Trophoblast cell (in vitro differentiated cells and primary cell): Measurements from ENCODE around the gene DDX41.

Source experiments
- DNase-seq, 2 donors: peaks; one replicate each; pipeline ENCODE4 v3.0.0-alpha.2; 2016
- H2AFZ ChIP-seq: 2 replicates; pipeline ENCODE4 v1.6.1; 2013; ENCODE audit warnings: low read length, moderate library complexity, mild to moderate bottlenecking; ENCODE audit not compliant: insufficient read depth, poor library complexity
- H2AK5ac ChIP-seq: 2 replicates; pipeline ENCODE4 v1.6.1; 2013; ENCODE audit warnings: mild to moderate bottlenecking, low read length
- H2BK120ac ChIP-seq: 2 replicates; pipeline ENCODE4 v1.6.1; 2013; ENCODE audit warnings: low read length, mild to moderate bottlenecking, moderate library complexity; ENCODE audit not compliant: insufficient read depth, poor library complexity
- H2BK12ac ChIP-seq: 2 replicates; pipeline ENCODE4 v1.6.1; 2013; ENCODE audit warnings: mild to moderate bottlenecking, low read length, moderate library complexity
- H2BK5ac ChIP-seq: 2 replicates; pipeline ENCODE4 v1.6.1; 2013; ENCODE audit warnings: low read length, low read depth, moderate library complexity, mild to moderate bottlenecking; ENCODE audit not compliant: poor library complexity
- H3K14ac ChIP-seq: 2 replicates; pipeline ENCODE4 v1.6.1; 2013; ENCODE audit warnings: mild to moderate bottlenecking, low read length
- H3K18ac ChIP-seq: 2 replicates; pipeline ENCODE4 v1.6.1; 2013; ENCODE audit warnings: mild to moderate bottlenecking, low read length
- H3K23ac ChIP-seq: 2 replicates; pipeline ENCODE4 v1.6.1; 2013; ENCODE audit warnings: low read length
- H3K27ac ChIP-seq: 2 replicates; pipeline ENCODE4 v1.5.1; 2013; ENCODE audit warnings: low read depth, mild to moderate bottlenecking, inconsistent platforms, low read length, moderate library complexity
- H3K27me3 ChIP-seq: 2 replicates; pipeline ENCODE4 v1.6.1; 2013; ENCODE audit warnings: inconsistent platforms, mild to moderate bottlenecking, low read length, moderate library complexity; ENCODE audit not compliant: insufficient read depth
- H3K36me3 ChIP-seq, 2 experiments: 1 replicate in 1 of 2; 2 replicates in 1 of 2; pipeline ENCODE4 v1.6.1; 2013; ENCODE audit warnings: low read length in 2 of 2, mild to moderate bottlenecking in 2 of 2, moderate library complexity in 1 of 2; ENCODE audit not compliant: insufficient read depth in 2 of 2, control insufficient read depth in 1 of 2
- H3K4ac ChIP-seq: 2 replicates; pipeline ENCODE4 v1.6.1; 2013; ENCODE audit warnings: low read depth, mild to moderate bottlenecking, low read length, moderate library complexity
- H3K4me1 ChIP-seq, 2 experiments: 1 replicate in 1 of 2; 2 replicates in 1 of 2; pipeline ENCODE4 v1.6.1; 2013; ENCODE audit warnings: low read length in 2 of 2, mild to moderate bottlenecking in 2 of 2, moderate library complexity in 1 of 2; ENCODE audit not compliant: insufficient read depth in 2 of 2, control insufficient read depth in 1 of 2
- H3K4me2 ChIP-seq: 2 replicates; pipeline ENCODE4 v1.6.1; 2013; ENCODE audit warnings: inconsistent platforms, mild to moderate bottlenecking, low read length, moderate library complexity
- H3K4me3 ChIP-seq: 2 replicates; pipeline ENCODE4 v1.5.1; 2013; ENCODE audit warnings: mild to moderate bottlenecking, low read depth, low read length, inconsistent platforms
- H3K79me1 ChIP-seq: one replicate; pipeline ENCODE4 v1.6.1; 2013; ENCODE audit warnings: low read length
- H3K79me2 ChIP-seq: 2 replicates; pipeline ENCODE4 v1.6.1; 2013; ENCODE audit warnings: low read length, mild to moderate bottlenecking; ENCODE audit not compliant: control insufficient read depth, insufficient read depth, poor library complexity
- H3K9ac ChIP-seq: 2 replicates; pipeline ENCODE4 v1.6.1; 2013; ENCODE audit warnings: mild to moderate bottlenecking, low read length
- H3K9me3 ChIP-seq: 2 replicates; pipeline ENCODE4 v1.6.1; 2013; ENCODE audit warnings: low read depth, mild to moderate bottlenecking, control low read depth, inconsistent platforms, low read length; ENCODE audit not compliant: insufficient read depth
- H4K12ac ChIP-seq: 2 replicates; pipeline ENCODE4 v1.6.1; 2013; ENCODE audit warnings: low read depth, mild to moderate bottlenecking, low read length, moderate library complexity
- H4K8ac ChIP-seq: 2 replicates; pipeline ENCODE4 v1.6.1; 2013; ENCODE audit warnings: low read depth, mild to moderate bottlenecking, low read length, moderate library complexity
- H4K91ac ChIP-seq: one replicate; pipeline ENCODE4 v1.6.1; 2013; ENCODE audit warnings: low read depth, mild to moderate bottlenecking, low read length, moderate library complexity
- WGBS: extraction: QIAGEN DNeasy Blood & Tissue Kit; methylation state at CpG from one replicate; pipeline ENCODE4 v1.1.7; 2013; ENCODE audit warnings: missing lambda C conversion rate; ENCODE audit not compliant: insufficient read length, insufficient coverage; ENCODE audit errors: extremely low coverage; 5-methylcytosine and 5-hydroxymethylcytosine counted together

The DDX41 gene

DNA sequence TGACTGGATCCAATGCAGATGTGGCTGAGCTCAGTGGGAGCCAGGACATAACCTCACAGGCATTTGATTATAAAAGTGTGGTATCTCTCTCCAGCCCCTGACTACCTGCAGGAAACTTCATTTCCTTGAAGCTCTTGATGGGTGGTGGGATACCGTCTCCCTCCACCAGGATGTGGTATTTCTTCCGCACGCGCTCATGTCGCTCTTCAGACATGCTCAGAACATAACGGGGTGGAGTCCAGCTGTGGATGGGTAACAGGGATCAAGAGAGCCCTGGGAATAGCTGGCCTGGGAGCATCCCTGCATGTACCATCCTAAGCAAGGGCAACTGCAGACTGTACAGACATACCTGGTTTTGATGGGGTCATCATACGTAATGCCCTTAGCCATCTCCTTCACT is 1.2 kb downstream of the DDX41 start:
- Histone ChIP-seq H3K36me3 (peaks cover 63 to 68% of the 10 kb centered on the region in 2 experiments), H2AK5ac (no peak overlapping the region), H3K23ac (no peak overlapping the region), H3K9me3 (no peaks in the 10 kb centered on the region), H3K27ac (no peak overlapping the region), H4K8ac (no peak overlapping the region), H3K4me3 (no peak overlapping the region), H3K9ac (no peak overlapping the region), H2BK5ac (no peak overlapping the region), H3K79me1 (peaks cover 6% of the 10 kb centered on the region), H2BK12ac (no peak overlapping the region), H3K4ac (no peak overlapping the region), H2BK120ac (no peak overlapping the region), H3K4me1 (peaks cover 4 to 6% of the 10 kb centered on the region in 2 experiments), H3K18ac (no peak overlapping the region), H3K27me3 (no peaks in the 10 kb centered on the region), H3K14ac (no peak overlapping the region), H3K4me2 (peak overlapping the region; percentile 85), H4K12ac (no peak overlapping the region), H3K79me2 (peaks cover 3% of the 10 kb centered on the region), H4K91ac (no peak overlapping the region), H2AFZ (no peak overlapping the region)
- DNase-seq, result no peak
- WGBS, result no CpG with 5 or more reads among the region's 7 CpGs

DNA sequence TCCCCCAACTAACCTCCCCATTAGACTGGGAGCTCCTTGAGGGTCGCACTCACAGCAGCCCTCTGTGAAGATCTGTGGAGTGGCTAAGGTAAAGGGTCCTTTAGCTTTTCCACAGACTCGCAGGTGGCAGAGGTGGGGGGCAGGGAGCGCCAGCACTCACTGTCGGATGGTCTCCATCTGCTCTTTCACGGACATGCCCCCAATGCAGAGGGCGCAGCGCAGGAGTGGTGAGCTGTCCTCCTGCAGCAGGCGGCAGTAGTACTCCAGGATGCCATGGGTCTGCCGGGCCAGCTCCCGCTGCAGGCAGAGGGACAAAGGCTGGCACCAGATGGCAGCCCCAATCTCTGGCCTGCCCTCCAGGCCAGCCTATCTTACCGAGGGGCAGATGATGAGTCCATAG is 2.2 kb downstream of the DDX41 start:
- Histone ChIP-seq H3K23ac (no peak overlapping the region), H3K4ac (no peak overlapping the region), H4K91ac (no peak overlapping the region), H4K8ac (no peak overlapping the region), H3K36me3 (peaks cover 58 to 63% of the 10 kb centered on the region in 2 experiments), H2BK5ac (no peak overlapping the region), H3K9me3 (no peaks in the 10 kb centered on the region), H3K4me1 (peaks cover 4 to 6% of the 10 kb centered on the region in 2 experiments), H3K79me1 (peaks cover 6% of the 10 kb centered on the region), H3K79me2 (peaks cover 3% of the 10 kb centered on the region), H3K4me3 (no peak overlapping the region), H3K18ac (no peak overlapping the region), H3K9ac (no peak overlapping the region), H2BK12ac (no peak overlapping the region), H2BK120ac (no peak overlapping the region), H2AK5ac (no peak overlapping the region), H3K4me2 (no peak overlapping the region), H3K27ac (no peak overlapping the region), H2AFZ (no peak overlapping the region), H3K27me3 (no peaks in the 10 kb centered on the region), H3K14ac (no peak overlapping the region), H4K12ac (no peak overlapping the region)
- DNase-seq, result no peak
- no CpG with 5 or more reads among the region's 11 CpGs for WGBS

DNA sequence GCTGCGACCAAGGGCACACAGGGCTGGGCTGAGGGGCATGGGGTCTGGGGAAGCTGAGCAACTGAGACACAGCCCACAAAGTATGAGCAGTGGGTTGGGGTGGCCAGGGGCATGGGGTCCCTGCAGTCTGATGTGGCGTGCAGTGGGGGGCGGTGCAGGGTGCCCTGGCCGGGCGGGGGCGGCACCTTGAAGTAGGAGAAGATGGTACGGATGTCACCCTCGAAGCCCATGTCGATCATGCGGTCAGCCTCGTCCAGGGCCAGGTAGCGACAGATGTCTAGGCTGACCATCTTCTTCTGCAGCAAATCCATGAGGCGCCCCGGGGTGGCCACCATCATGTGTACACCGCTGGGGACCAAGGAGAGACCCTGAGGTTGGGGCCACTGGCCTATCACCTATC is 3.3 kb downstream of the DDX41 start:
- H3K27me3 ChIP-seq, result no peaks in the 10 kb centered on the region
- no peak for DNase-seq
- no peak overlapping the region for H3K4me3 ChIP-seq
- H2BK12ac ChIP-seq, result no peak overlapping the region
- peaks cover 3% of the 10 kb centered on the region for H3K79me2 ChIP-seq
- H3K36me3 ChIP-seq, result peaks cover 58 to 61% of the 10 kb centered on the region in 2 experiments
- H4K8ac ChIP-seq, result no peak overlapping the region
- no peak overlapping the region for H4K91ac ChIP-seq
- H2AFZ ChIP-seq, result no peak overlapping the region
- WGBS, result no CpG with 5 or more reads among the region's 15 CpGs
- no peaks in the 10 kb centered on the region for H3K9me3 ChIP-seq
- no peak overlapping the region for H3K14ac ChIP-seq
- no peak overlapping the region for H3K4me2 ChIP-seq
- peaks cover 6% of the 10 kb centered on the region for H3K79me1 ChIP-seq
- no peak overlapping the region for H4K12ac ChIP-seq
- no peak overlapping the region for H2AK5ac ChIP-seq
- no peak overlapping the region for H3K18ac ChIP-seq
- peaks cover 4 to 6% of the 10 kb centered on the region in 2 experiments for H3K4me1 ChIP-seq
- no peak overlapping the region for H3K9ac ChIP-seq
- H3K4ac ChIP-seq, result no peak overlapping the region
- no peak overlapping the region for H3K27ac ChIP-seq
- no peak overlapping the region for H2BK120ac ChIP-seq
- no peak overlapping the region for H2BK5ac ChIP-seq
- H3K23ac ChIP-seq, result no peak overlapping the region

DNA sequence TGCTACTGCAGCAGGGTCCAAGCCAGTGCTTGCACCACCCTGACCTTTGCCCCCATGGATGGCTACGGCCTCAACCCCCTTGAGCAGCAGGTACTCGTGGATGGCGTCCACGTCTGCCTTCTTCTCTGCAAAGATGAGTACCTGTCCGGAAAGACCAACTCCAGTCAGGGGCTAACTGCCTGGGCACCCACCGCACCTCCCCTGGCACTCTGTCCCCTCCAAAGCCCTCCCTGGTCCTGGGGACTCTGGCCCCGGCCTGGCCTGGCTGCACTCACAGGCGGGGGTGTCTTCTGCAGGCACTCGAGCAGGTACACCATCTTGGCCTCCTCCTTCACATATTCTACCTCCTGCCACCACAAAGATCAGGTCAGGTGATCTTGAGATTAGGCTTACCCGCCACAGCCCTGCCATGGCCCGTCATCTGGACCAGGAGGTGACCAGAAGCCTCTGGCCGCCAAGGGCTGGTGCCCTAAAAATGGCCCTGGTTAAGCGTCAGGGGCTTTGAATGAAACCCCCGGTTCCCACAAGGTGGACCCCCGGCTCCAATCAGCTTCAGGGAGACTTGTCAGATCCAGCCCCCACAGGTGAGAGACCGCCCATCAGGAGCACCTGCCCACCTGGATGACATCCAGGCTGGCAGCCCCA is 3.9 kb downstream of the DDX41 start:
- Histone ChIP-seq H4K91ac (no peak overlapping the region), H3K79me1 (peaks cover 6% of the 10 kb centered on the region), H3K4me3 (no peak overlapping the region), H3K4me1 (peaks cover 4 to 6% of the 10 kb centered on the region in 2 experiments), H3K36me3 (peaks cover 58 to 64% of the 10 kb centered on the region in 2 experiments), H2AK5ac (no peak overlapping the region), H3K9me3 (no peaks in the 10 kb centered on the region), H3K27me3 (no peaks in the 10 kb centered on the region), H3K79me2 (peaks cover 3% of the 10 kb centered on the region), H2BK5ac (no peak overlapping the region), H3K9ac (no peak overlapping the region), H4K8ac (no peak overlapping the region), H2BK12ac (no peak overlapping the region), H3K27ac (no peak overlapping the region), H3K23ac (no peak overlapping the region), H3K14ac (no peak overlapping the region), H2AFZ (no peak overlapping the region), H3K4ac (no peak overlapping the region), H3K4me2 (no peak overlapping the region), H3K18ac (no peak overlapping the region), H2BK120ac (no peak overlapping the region), H4K12ac (no peak overlapping the region)
- DNase-seq, result no peak
- no CpG with 5 or more reads among the region's 16 CpGs for WGBS
